Suprapubic skin (tissue), 4 donors: ENCODE data around the gene UHMK1. TPM values are rescaled to one million over a fixed set of nuclear protein-coding genes. Genes with fewer than 3 reads are reported as not detected.

Source experiments
- DNase-seq, 2 donors: peaks; one replicate each; pipeline ENCODE4 v3.0.0-alpha.2; 2019; ENCODE audit warnings: low spot score in 2 of 2
- H3K27ac ChIP-seq: fragments of 200-600 bp; sonication (generic); one replicate; pipeline ENCODE4 v1.5.1; 2019
- H3K27me3 ChIP-seq: fragments of 200-600 bp; sonication (generic); one replicate; pipeline ENCODE4 v1.5.1; 2019
- H3K36me3 ChIP-seq: fragments of 200-600 bp; sonication (generic); one replicate; pipeline ENCODE4 v1.5.1; 2019
- H3K4me1 ChIP-seq: fragments of 200-600 bp; sonication (generic); one replicate; pipeline ENCODE4 v1.5.1; 2019
- H3K4me3 ChIP-seq: fragments of 200-600 bp; sonication (generic); one replicate; pipeline ENCODE4 v1.5.1; 2019; ENCODE audit warnings: mild to moderate bottlenecking
- H3K9me3 ChIP-seq: fragments of 200-600 bp; sonication (generic); one replicate; pipeline ENCODE4 v1.5.1; 2019
- EP300 ChIP-seq: sonication (generic); formaldehyde crosslinking; IDR thresholded peaks from one replicate; pipeline ENCODE4 v1.6.1; 2017; ENCODE audit warnings: antibody characterized with exemption
- POLR2A ChIP-seq, 2 donors: fragments of 450-650 bp; IDR thresholded peaks; one replicate each; pipeline ENCODE4 v1.6.1; 2017; ENCODE audit warnings: antibody characterized with exemption in 2 of 2, mild to moderate bottlenecking in 2 of 2, moderate library complexity in 2 of 2
- POLR2AphosphoS5 ChIP-seq, 3 donors: sonication (generic); formaldehyde crosslinking; IDR thresholded peaks; one replicate each; pipeline ENCODE4 v1.6.1; 2017; ENCODE audit warnings: antibody characterized with exemption in 3 of 3
- whole genome bisulfite sequencing: methylation state at CpG from one replicate; pipeline ENCODE4 v1.1.5; 2018; 5-methylcytosine and 5-hydroxymethylcytosine counted together
- total RNA-seq, 4 donors: library from RNA; depleted of rRNA; stranded (reverse); fragments of >200 nt; gene quantifications; one replicate each; pipeline ENCODE4 v1.1.0, GENCODE V29; 2016
- TF ChIP-seq, protein P1 (sequence below), 2 donors: fragments of 200-600 bp in 1 of 2; fragments of 450-650 bp in 1 of 2; sonication (generic) in 1 of 2; IDR thresholded peaks; one replicate each; pipeline ENCODE4 v1.5.1; 2016 to 2019; ENCODE audit warnings: antibody characterized with exemption in 2 of 2, mild to moderate bottlenecking in 1 of 2, moderate library complexity in 1 of 2

UHMK1 gene
- total RNA-seq, 4 donors from 2014 or later, result 23.6 to 39.0 (median 31.9) TPM

DNA sequence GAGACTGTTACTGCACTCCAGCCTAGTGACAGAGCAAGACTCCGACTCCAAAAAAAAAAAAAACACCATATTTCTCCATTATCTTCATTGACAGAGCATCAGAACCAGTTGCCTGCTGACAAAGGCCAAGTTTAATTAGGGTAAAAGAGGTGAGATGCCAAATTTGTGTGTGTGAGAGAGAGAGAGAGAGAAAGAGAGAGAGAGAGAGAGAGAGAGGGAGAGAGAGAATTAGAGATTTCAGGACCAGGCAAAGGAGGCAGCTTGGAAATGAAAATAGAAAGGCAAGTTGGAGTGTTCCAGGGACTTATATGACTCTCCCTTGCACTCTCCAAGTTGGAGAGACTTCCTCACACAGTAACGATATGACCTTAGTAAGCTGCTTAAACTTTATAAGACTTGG, 39.6 kb downstream of the UHMK1 start:
- no peaks in the 10 kb centered on the region for H3K36me3 ChIP-seq
- DNase-seq, result no peak
- H3K9me3 ChIP-seq, result no peaks in the 10 kb centered on the region
- H3K27me3 ChIP-seq, result no peaks in the 10 kb centered on the region
- H3K27ac ChIP-seq, result no peak overlapping the region
- TF ChIP-seq EP300, result no peak
- no peak for TF ChIP-seq POLR2A (IDR thresholded peaks at IDR 0.05)
- TF ChIP-seq, protein P1, sequence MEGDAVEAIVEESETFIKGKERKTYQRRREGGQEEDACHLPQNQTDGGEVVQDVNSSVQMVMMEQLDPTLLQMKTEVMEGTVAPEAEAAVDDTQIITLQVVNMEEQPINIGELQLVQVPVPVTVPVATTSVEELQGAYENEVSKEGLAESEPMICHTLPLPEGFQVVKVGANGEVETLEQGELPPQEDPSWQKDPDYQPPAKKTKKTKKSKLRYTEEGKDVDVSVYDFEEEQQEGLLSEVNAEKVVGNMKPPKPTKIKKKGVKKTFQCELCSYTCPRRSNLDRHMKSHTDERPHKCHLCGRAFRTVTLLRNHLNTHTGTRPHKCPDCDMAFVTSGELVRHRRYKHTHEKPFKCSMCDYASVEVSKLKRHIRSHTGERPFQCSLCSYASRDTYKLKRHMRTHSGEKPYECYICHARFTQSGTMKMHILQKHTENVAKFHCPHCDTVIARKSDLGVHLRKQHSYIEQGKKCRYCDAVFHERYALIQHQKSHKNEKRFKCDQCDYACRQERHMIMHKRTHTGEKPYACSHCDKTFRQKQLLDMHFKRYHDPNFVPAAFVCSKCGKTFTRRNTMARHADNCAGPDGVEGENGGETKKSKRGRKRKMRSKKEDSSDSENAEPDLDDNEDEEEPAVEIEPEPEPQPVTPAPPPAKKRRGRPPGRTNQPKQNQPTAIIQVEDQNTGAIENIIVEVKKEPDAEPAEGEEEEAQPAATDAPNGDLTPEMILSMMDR (IDR thresholded peaks at IDR 0.05), result no peak
- TF ChIP-seq POLR2AphosphoS5 (IDR thresholded peaks at IDR 0.05), result no peak
- peaks cover 10% of the 10 kb centered on the region for H3K4me1 ChIP-seq
- WGBS, result 67% methylated on average over 2 of the region's 2 CpGs
- H3K4me3 ChIP-seq, result no peak overlapping the region

DNA sequence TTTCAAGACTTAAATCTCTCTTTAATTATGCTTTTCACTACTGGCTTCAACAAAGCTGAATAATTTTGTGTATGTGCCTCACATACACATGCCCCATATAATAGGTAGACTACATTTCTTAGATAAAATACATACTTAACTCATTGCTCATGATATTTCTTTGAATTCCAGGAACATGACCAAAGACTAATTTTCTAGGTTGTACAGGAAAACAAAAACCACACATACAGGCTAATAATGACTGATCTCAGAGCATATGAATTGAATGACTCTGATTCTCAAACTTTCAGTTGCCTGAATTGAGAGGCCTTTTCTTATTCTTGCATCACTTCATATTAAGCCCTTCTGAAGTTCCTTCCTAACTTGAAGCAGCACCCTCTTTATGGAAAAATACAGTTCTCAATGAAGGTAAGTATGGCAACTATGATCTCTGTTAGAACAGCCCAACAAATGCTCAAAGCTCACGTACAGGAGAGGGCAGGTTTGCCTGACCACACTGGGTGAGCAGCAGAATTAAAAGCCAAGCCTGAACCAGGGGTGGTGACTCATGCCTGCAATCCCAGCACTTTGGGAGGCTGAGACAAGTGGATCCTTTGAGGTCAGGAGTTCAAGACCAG, 41.3 kb downstream of the UHMK1 start:
- H3K4me3 ChIP-seq, result no peak overlapping the region
- no peaks in the 10 kb centered on the region for H3K36me3 ChIP-seq
- H3K27ac ChIP-seq, result no peak overlapping the region
- H3K4me1 ChIP-seq, result peaks cover 13% of the 10 kb centered on the region
- TF ChIP-seq, protein P1 (IDR thresholded peaks at IDR 0.05), result no peak
- TF ChIP-seq EP300 (no peak), POLR2AphosphoS5 (IDR thresholded peaks at IDR 0.05) (no peak), POLR2A (IDR thresholded peaks at IDR 0.05) (no peak)
- H3K9me3 ChIP-seq, result no peaks in the 10 kb centered on the region
- DNase-seq, result no peak
- H3K27me3 ChIP-seq, result no peaks in the 10 kb centered on the region
- 82% methylated on average over 1 of the region's 1 CpG for WGBS

DNA sequence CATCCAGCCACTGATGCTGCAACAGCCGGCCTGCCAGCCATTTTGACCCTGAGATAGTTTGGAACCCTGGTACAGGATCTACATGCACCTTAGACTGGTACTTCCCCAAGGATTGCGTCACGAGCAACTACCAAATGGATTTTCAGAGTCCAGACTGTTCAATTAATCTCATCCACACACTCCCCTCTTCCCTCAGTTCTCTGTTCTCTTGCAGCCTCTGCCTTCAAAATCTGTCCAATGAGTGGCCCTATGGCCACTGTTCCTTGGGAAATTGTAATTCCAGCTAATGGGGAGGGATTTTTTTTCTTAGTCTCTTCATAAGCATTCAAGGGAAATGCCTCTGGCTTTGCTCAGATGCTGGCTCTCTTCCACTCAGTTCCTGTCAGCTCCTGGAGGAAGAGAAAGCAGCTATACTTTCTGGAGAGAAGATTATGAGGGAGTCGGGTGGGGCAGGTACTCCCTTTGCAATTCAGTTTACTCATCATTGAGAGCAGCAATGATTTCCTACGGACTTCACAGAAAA, 44.1 kb downstream of the UHMK1 start:
- Histone ChIP-seq H3K4me3 (no peak overlapping the region), H3K36me3 (no peaks in the 10 kb centered on the region), H3K27ac (peak overlapping the region; percentile 29), H3K9me3 (no peaks in the 10 kb centered on the region), H3K4me1 (peaks cover 15% of the 10 kb centered on the region), H3K27me3 (no peaks in the 10 kb centered on the region)
- TF ChIP-seq POLR2A (IDR thresholded peaks at IDR 0.05) (no peak), EP300 (no peak)
- DNase-seq, result peak in 1 of 2 donors; percentile 77
- 39% methylated on average over 5 of the region's 5 CpGs for WGBS

DNA sequence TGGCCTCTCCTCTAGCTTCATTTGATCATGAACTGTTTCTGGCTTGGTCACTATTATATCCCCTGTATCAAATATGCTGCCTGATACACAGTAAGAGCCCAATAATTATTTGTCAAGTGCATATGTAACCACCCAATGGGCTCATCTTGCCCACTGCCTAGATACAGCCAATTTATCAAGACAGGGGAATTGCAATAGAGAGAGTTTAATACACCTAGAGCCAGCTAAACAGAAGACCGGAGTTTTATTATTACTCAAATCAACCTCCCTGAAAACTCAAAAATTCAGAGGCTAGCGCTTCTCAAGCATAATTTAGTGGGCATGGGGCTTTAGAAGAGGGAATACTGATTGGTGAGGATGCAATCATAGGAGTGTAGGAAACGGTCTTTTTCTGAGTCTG, 45.6 kb downstream of the UHMK1 start:
- H3K4me3 ChIP-seq, result no peak overlapping the region
- H3K36me3 ChIP-seq, result no peaks in the 10 kb centered on the region
- peaks cover 21% of the 10 kb centered on the region for H3K4me1 ChIP-seq
- H3K27ac ChIP-seq, result no peak overlapping the region
- no peaks in the 10 kb centered on the region for H3K9me3 ChIP-seq
- H3K27me3 ChIP-seq, result no peaks in the 10 kb centered on the region
- no peak for DNase-seq
- 91% methylated on average over 3 of the region's 3 CpGs for WGBS
- TF ChIP-seq EP300, result no peak
- no peak for TF ChIP-seq POLR2AphosphoS5 (IDR thresholded peaks at IDR 0.05)
- TF ChIP-seq POLR2A (IDR thresholded peaks at IDR 0.05), result no peak
- TF ChIP-seq, protein P1 (IDR thresholded peaks at IDR 0.05), result no peak

DNA sequence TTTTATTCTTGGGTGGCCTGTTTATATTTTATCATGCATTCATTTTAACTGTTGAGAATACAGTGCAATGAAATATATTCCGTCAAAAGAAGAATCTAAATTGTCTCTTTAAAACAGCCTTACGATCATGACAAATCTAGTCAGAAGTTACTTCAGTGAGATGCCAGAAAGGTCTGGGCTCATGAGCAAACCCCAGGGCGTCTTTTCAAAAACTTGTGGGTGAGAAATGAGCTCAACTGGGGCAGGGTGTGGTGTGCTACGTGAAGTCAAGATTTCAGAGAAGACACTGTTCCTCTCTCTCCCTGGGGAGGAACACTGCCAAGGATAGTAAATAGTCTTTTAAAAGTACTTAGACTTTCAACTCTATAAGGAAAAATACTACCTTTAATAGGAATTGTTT, 50.6 kb downstream of the UHMK1 start:
- DNase-seq, result peak; percentile 82 to 83
- Histone ChIP-seq H3K27me3 (no peaks in the 10 kb centered on the region), H3K4me1 (peaks cover 33% of the 10 kb centered on the region), H3K4me3 (no peak overlapping the region), H3K36me3 (no peaks in the 10 kb centered on the region), H3K27ac (peak overlapping the region; percentile 88), H3K9me3 (no peaks in the 10 kb centered on the region)
- TF ChIP-seq POLR2A (IDR thresholded peaks at IDR 0.05) (no peak), EP300 (no peak), POLR2AphosphoS5 (IDR thresholded peaks at IDR 0.05) (peak in 1 of 3 donors; percentile 56)
- TF ChIP-seq, protein P1 (IDR thresholded peaks at IDR 0.05), result no peak
- WGBS, result 26% methylated on average over 4 of the region's 4 CpGs
